ENCODE data around the gene ACP7.
"Not testable (repeated sequence)": the region's sequence is repeated elsewhere in the genome, so short reads cannot be mapped to it uniquely, and the experiment has no call there.

ACP7 gene

DNA sequence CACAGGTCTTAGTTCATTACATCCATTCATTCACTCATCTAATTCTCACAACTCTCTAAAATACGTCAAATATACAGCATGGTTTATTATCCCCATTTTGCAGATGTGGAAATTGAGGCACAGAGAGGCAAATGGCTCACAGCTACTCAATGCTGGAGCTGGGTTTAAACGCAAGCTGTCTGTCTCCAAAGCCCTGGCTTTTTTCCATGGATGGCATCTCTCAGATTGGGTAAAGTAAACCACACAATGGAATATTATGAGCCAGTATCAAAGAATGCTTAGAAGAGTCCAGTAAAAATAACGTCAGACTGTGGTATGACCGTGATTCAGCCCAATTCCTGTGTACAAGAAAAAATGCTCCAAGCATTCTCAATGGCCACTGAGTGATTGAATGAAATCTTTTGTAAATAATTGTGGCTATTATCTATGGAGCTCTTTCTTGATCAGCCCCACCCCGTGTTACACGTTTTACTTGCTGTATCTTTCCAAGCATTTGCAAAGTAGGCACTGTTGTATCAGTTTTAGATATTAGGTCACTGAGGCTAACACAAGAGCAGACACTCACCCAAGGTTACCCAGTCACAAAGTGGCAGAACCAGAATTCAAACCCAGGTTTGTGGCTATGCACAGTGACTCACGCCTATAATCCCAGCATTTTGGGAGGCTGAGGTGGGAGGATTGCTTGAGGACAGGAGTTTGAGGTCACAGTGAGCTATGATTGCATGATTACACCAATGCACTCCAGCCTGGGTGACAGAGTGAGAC, 5.5 kb upstream of the ACP7 start:
- no peak for DNase-seq

DNA sequence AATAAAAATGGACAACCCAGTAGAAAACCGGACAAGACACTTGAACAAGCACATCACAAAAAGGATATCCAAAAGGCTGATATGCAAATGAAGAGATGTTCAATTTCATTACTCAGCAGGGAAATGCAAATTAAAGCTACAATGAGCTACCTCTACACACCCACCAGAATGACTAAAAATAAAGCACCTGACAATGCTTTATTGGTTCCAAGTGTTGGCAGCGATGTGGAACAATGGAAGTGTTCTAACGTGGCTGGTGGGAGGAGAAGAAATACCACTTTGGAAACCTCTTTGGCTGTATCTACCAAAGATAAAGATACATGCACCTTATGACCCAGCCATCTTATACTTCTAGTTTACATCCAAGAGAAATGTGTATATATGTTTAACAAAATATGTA, 3.7 kb upstream of the ACP7 start:
- DNase-seq: no peak

DNA sequence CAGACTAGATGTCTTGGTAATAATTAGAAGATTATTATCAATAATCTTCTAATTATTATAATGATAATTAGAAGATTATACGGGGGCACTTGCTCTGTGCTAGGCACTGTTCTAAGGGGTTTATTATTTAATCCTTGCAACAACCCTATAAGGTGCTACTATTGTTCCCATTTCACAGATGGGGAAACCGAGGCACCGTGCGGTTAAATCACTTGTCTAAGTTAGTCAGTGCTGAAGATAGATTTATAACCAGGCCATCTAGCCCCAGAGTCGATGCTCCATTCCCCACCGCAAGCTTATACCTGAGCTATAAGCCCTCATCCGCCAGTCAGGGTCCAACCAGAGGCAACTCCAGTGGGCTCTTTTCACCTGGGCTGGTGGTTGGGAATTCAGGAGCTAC, 2.0 kb upstream of the ACP7 start:
- no peak for DNase-seq

DNA sequence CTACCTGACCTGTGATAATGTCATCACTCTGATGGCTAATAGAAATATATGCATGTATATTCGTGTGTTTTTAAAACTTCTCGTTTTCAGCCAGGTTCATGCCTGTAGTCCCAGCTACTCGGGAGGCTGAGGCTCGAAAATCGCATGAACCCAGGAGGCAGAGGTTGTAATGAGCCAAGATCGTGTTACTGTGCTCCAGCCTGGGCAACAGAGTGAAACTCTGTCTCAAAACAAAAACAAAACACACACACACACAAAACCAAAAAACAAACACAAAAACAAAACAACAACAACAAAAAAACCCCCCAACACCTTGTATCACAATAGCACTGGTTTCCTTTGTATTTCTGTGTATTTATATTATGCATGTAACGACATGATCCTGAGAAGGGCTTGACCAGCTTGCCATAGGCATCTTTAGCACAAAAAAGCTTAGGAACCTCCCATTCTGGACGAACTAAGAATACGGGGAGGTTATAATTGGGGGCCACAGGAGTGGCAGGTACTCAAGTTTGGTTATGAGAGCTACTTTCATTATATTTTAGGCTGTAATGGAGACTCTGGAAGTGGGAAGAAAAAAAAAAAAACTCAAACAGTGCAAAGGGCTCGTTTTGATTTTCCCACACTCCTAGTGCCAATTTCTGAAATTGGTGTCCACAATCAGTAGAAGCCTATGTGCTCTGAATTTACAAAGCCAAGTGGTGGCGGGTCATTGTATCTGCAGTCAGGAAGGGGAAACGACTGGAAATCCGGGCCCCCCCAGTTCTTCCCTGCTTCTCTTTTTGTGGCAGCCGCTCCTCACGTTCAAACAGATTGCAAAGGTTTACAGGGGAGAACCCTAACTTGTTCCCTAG, 1.2 kb upstream of the ACP7 start:
- no peak for DNase-seq

DNA sequence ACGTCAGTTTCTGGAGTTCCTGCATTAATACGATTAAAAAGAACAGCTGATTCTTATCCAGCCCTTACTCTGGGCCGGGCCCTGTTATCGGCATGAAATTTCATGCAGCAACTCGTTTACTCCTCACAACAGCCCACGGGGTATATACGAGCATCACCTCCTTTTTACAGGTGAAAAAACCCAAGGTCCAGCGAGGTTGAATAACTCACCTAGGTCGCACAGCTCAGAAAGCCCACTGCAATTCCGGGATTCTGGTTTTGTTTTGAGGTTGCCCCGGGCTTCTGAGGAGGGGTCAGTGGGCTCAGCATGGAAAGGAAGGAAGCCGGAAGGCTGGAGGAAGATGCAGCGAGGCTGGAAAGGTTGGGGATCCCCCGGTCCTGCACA, 577 bp upstream of the ACP7 start:
- no peak for DNase-seq

DNA sequence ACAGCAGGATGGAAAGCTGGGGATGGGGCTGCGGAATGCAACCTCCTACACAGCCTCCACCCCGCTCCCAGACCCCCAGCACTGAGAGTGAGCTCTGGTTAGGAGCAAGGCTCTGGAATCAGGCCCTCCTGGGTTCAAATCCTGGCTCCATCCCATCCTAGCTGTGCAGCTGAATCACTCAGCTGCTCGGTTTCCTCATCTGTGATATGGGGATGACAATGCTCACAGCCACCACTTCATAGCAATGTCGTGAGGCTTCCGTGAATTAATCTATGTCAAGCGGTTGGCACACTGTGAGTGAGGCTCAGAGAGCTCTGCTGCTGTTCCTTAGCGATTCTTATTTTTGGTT, 538 bp downstream of the ACP7 start:
- DNase-seq: no peak

DNA sequence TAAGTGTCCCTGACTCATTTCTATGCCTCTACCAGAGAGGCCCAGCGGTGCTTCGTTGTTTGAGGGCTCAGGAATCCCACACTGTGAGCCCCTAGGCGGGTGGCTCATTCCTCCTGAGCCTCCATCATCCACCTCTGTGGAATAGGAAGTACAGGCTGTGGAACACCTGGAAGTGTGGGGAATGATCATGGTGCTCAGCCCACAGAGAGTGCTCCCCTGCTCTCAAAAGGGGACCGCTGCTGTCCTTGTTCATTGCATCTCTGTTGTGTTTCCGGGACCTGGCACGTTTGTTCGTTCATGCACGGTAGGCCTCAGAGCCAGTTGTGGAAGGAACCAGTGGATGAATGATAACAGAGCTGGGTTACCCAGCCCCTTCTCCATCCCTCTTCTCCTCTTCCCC, 1.2 kb downstream of the ACP7 start:
- DNase-seq: no peak

DNA sequence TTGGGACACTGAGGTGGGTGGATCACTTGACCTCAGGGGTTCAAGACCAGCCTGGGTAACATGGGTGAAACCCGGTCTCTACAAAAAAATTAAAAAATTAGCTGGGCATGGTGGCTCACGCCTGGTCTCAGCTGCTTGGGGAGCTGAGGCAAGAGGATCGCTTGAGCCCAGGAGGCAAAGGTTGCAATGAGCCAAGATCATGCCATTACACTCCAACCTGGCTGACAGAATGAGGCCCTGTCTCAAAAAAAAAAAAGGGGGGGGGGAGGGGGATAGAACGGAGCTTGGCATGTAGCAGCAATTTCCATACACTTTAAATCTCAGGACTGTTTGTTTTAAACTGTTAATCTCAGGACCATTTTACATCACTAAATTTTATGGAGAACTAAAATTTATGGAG, 2.2 kb downstream of the ACP7 start:
- no peak for DNase-seq

DNA sequence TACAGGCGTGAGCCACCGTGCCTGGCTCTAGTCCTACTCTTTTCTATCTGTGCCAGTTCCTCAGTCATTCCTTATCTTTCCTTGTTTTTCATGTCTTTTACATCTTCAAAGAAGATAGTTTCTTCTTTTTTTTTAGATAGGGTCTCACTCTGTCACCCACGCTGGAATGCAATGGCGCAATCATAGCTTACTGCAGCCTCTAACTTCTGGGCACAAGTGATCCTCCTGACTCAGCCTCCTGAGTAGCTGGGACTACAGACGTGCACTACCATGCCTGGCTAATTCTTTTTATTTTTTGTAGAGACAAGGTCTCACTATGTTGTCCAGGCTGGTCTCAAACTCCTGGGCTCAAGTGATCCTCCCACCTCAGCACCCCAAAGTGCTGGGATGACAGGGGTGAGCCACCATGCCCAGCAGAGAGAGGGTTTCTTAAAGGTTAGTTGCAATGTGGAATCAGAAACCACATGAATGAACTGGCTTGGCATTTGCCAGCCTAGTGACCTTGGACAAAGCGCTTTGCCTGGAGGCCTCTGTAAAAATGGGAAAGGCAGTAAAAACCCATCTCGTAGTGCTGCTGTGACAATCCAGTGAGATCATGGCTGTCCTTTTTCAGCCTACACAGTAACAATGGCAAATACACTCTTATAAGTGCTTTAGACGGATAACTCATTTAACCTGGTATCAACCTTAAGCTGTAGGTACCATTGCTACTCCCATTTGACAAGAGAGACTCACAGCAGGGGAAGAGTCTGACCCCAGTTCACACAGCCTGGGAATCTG, 3.9 kb downstream of the ACP7 start:
- no peak for DNase-seq

DNA sequence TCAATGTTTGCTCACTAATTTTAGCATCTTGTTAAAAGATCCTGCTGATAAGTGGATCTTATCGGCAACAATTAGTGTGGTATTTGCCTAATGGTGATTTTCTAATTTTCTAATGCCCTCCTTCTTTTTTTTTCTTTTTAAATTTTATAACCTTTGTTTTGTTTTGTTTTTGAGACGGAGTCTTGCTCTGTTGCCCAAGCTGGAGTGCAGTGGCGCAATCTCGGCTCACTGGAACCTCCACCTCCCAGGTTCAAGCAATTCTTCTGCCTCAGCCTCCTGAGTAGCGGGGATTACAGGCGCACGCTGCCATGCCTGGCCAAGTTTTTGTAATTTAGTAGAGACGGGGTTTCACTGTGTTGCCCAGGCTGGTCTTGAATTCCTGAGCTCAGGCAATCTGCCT, 5.8 kb downstream of the ACP7 start:
- DNase-seq: not testable (repeated sequence)

DNA sequence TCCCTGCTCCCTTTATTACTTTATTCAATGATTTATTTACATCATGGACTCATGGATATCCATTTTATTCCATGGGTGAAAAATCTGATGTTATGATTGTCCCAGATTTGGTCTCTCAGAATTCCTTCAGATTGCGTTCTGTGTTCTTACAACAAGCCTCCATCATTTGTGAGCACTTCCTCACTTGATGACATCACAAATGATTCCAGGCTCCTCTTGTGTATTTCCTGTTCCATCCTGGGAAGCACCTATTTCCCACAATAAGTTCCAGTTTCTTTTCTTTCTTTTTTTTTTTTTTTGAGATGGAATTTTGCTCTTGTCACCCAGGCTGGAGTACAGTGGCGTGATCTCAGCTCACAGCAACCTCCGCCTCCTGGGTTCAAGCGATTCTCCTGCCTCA, 6.7 kb downstream of the ACP7 start:
- no peak for DNase-seq

DNA sequence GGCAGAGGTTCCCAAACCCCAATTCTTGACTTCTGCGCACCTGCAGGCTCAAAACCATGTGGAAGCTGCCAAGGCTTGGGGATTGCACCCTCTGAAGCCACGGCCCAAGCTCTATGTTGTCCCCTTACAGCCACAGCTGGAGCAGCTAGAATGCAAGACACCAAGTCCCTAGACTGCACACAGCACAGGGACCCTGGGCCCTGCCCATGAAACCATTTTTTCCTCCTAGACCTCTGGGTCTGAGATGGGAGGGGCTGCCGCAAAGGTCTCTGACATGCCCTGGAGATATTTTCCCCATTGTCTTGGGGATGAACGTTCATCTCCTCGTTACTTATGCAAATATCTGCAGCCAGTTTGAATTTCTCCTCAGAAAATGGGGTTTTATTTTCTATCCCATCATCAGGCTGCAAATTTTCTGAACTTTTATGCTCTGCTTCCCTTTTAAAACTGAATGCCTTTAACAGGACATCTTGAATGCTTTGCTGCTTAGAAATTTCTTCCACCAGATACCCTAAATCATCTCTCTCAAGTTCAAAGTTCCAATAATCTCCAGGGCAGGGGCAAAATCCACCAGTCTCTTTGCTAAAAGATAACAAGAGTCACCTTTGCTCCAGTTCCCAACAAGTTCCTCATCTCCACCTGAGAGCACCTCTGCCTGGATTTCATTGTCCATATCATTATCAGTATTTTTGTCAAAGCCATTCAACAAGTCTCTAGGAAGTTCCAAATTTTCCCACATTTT, 11.8 kb downstream of the ACP7 start:
- not testable (repeated sequence) for DNase-seq

DNA sequence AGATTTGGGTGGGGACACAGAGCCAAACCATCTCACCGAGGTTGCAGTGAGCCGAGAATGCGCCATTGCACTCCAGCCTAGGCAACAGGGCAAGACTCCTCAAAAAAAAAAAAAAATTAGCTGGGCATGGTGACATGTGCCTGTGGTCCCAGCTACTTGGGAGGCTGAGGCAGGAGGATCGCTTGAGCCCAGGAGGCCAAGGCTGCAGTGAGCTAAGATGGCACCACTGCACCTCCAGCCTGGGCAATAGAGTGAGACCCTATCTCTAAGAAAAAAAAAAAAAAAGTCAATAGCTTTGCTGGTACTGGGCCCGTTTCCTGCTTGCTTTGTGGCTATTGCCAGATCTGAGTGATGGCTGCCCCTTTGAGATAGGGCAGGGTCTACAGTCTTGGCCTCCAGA, 13.1 kb downstream of the ACP7 start:
- no peak for DNase-seq

DNA sequence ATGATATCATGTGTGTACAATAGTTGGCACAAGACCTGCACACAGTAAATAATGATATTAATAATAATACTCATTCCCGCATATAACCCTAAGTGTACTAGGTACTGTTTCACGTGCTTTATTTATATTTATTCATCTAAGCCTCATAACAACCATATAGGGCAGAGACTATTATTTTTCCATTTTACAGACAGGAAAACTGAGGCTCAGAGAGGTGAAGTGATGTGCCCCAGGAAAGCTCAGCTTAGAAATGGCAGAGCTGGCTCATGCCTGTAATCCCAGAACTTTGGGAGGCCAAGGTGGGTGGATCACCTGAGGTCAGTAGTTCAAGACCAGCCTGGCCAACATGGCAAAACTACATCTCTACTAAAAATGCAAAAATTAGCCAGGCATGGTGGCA, 13.6 kb downstream of the ACP7 start:
- DNase-seq: no peak

DNA sequence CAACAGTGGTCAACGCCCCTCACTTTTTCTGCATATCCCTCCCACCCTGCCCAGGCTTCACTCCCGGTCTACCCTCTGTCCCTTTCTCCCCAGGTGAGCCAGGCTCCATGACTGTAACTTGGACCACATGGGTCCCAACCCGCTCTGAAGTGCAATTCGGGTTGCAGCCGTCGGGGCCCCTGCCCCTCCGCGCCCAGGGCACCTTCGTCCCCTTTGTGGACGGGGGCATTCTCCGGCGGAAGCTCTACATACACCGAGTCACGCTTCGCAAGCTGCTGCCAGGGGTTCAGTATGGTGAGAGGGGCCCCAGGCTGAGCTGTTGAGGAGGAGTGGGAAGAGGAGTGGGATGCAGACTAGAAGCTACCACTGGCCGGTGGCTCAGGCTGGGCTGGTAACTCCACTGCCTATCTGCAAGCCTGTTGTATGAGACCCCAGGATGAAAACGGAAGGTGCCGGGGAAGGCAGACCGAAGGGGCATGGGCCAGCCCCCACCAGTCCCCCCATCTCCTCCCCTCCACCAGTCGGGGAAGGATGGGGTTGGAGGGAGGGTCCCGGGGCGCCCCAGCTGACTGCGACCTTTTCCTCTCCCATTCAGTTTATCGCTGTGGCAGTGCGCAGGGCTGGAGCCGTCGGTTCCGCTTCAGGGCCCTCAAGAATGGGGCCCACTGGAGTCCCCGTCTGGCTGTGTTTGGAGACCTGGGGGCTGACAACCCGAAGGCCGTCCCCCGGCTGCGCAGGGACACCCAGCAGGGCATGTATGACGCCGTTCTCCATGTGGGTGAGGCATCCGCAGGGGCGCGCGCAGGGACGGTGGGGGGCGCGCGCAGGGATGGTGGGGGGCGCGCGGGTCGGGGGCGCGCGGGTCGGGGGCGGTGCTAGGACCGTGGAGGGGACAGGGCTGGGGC, 14.4 kb downstream of the ACP7 start:
- no peak for DNase-seq

DNA sequence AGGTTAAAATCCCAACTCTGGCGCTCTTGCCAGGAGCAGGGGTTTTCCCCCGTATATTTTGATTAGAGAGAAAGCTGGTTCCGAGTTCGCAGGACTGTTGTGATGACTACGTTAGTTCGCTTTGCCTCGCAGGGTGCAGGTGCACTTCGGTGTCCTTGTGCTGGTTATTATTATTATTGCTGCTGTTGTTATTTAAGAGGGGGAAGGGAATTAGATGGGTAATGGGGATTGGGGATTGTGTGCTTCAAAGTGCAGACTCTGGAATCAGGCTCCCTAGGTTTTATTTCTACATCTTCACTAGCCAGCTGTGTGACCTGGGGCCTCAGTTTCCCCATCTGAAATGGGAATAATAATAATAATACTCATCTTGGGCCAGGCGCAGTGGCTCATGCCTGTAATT, 15.2 kb downstream of the ACP7 start:
- DNase-seq: no peak

DNA sequence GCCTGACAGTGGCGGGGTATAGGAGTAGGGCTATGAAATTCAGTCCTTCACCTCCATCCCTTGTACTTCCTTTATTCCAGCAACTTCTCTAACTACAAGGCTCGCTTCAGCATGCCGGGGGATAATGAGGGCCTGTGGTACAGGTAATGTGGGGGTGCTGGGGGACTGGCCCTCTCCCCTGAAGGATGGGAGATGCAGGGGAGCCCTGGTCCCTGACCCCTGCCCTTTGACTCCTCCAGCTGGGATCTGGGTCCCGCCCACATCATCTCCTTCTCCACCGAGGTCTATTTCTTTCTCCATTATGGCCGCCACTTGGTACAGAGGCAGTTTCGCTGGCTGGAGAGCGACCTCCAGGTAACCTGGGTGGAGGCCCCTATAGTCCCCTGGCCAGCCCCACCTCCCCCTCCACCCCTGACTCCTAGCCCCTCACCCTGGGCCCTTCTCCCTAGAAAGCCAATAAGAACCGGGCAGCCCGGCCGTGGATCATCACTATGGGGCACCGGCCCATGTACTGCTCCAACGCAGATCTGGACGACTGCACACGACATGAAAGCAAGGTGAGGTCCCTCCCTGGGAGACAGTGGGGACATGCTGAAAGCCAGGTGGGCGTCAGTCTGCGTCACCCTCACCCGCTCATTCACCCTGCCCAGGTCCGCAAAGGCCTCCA, 16.5 kb downstream of the ACP7 start:
- DNase-seq: no peak

DNA sequence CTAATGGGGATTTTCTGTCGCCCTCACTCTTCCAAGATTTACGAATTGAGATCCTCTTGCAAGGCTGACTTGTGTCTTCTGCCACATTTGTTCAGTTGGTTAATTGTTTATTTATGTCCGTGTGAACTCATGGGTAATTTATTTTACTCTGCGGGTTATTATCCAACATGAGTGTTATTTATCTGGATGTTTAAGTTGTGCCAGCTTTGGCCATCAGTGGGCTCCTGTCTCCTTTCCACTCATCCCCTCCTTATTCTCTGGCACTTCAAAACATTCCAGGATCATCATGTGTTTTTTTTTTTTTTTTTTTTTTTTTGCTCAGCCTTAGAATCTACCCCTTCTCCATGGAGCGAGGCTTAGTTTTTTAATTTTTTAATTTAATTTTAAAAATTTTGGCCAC, 19.0 kb downstream of the ACP7 start:
- DNase-seq: no peak

DNA sequence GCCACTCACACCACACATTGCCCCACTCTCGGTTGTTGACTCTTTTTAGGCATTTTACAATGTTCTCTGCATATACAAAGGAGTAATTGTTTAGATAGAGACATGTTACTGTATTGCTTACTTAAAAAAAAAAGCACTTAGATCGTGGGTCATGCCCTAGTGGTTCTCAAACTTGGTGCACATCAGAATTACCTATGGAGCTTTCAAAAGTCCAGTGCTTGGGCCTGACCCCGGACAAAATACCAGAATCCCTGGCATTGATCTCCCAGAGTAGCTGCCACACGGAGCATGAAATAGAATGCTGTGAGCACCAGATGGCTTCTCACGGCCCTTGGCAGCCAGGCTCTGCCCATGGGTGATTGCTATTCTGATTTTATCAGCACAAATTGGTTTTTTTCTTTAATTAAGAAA, 20.0 kb downstream of the ACP7 start:
- DNase-seq: no peak

DNA sequence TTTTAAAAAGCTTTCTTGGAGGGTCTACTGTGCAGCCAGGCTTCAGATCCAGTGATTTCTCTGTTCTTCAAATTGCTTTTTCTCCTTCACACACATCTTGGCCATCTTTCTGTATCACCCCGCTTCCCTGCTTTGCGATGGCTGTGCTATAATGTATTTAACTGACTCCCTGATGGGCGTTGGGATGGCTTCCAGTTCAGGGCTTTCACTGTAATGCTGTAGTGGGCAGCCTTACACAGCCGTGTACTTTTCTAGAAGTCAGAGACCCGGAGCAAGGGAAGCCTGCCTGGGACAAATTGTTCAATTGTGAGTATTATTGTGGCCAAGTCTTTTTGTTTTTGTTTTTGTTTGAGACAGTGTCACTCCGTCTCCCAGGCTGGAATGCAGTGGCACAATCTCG, 22.0 kb downstream of the ACP7 start:
- DNase-seq: no peak

DNA sequence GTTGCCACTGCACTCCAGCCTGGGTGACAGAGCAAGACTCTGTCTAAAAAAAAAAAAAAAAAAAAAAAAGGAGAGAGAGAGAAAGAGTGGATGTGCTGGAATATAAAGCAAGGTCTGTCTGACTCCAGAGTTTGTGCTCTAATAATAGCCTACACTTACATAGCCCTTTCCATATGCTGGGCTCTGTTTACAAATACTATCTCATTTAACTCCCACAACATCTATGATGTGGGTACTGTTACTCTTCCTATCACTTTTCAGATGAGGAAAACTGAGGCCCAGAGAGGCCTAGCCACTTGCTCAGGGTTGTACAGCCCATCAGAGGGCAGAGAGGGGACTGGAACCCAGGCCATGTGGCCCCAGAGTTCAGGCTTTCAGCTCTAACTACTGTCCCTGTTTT, 25.5 kb downstream of the ACP7 start:
- no peak for DNase-seq
